ENCODE results near the gene EMILIN2.

- TF ChIP-seq DDX20 (tag; IDR thresholded peaks at IDR 0.05; ENCODE audit: low read depth) (no peak), SMAD2 (IDR thresholded peaks at IDR 0.05; ENCODE audit: low read depth, low read length) (no peak), MED1 (CRISPR knock-in tag; IDR thresholded peaks at IDR 0.05; ENCODE audit: borderline replicate concordance) (no peak), NRF1 (conservative IDR thresholded peaks at IDR 0.05 in 1 of 2, IDR thresholded peaks at IDR 0.05 in 1 of 2) (no peak), CTCF (IDR thresholded peaks at IDR 0.05 in 2 of 3, conservative IDR thresholded peaks at IDR 0.05 in 1 of 3; ENCODE audit: insufficient read depth in 2 of 3, low read depth in 1 of 3, low read length in 3 of 3) (no peak)
These were observed 68.1 kb downstream of the EMILIN2 start for GRCh38 chr18:2914881-2915240.
